ENCODE measurements around the gene MRPL3. TPM values are rescaled to one million over a fixed set of nuclear protein-coding genes. Genes with fewer than 3 reads are reported as not detected.
A peak's percentile ranks its signal among the peaks of the same experiment; 100 is the strongest.

The MRPL3 gene
- total RNA-seq (40.9 and 50.1 TPM in 2 replicates), polyA plus RNA-seq (18.5 and 20.8 TPM in 2 replicates), polyA minus RNA-seq (40.9 and 52.8 TPM in 2 replicates)
- total RNA-seq (2013) = 65.4 TPM

GRCh38 chr3:131502530-131503319, at the start of gene MRPL3:
TSS of gene MRPL3 (minus strand) at chr3:131502971. CDS start at chr3:131502821, 150 bp downstream.
- H3K9me3 ChIP-seq (ENCODE audit: control extremely low read depth in 1 of 3, control insufficient read depth in 2 of 3, insufficient read depth in 1 of 3, low read length in 2 of 3) = no peaks in the 10 kb centered on the region
- Mint-ChIP-seq H3K4me1 (peaks cover 36% of the 10 kb centered on the region), H3K27me3 (no peaks in the 10 kb centered on the region), H3K4me3 (peak within 1 kb of the TSS; percentile 97), H3K27ac (peak within 1 kb of the TSS; percentile 93), H3K9me3 (ENCODE audit: insufficient read depth) (no peaks in the 10 kb centered on the region)
- peak within 1 kb of the TSS; percentile 95 for H2AFZ ChIP-seq (ENCODE audit: insufficient read depth, low read depth, low read length, poor library complexity, severe bottlenecking)
- H3K9ac ChIP-seq (ENCODE audit: low read length) = peak within 1 kb of the TSS; percentile 92
- intact Hi-C loops (cut with micrococcal nuclease) = loop anchor here (1.0 to 5.0 kb wide), 6 partner anchors 121 to 1160 kb away; partner anchors contain the start of genes ASTE1, DNAJC13, NEK11 and NUDT16
- ChIA-PET POLR2A (no interaction called here), CTCF (no interaction called here)
- peak within 1 kb of the TSS; percentile 53 to 80 for H3K27ac ChIP-seq (ENCODE audit: low read length in 2 of 2)
- DNase-seq (peak; percentile 91), ATAC-seq (ENCODE audit: low read depth) (peak; percentile 90)
- TF ChIP-seq EZH2 (IDR thresholded peaks at IDR 0.05; ENCODE audit: borderline replicate concordance, insufficient read depth, low read depth, low read length, poor library complexity, severe bottlenecking) (no peak), CTCF (IDR thresholded peaks at IDR 0.05) (no peak)
- H3K27me3 ChIP-seq (replicated peaks in 1 of 4; ENCODE audit: control extremely low read depth in 1 of 4, control insufficient read depth in 3 of 4, insufficient read depth in 4 of 4, low read length in 3 of 4) = peaks cover 0 to 2% (median 0%) of the 10 kb centered on the region in 4 experiments
- H3K36me3 ChIP-seq (replicated peaks in 1 of 2; ENCODE audit: control extremely low read depth in 1 of 2, control insufficient read depth in 1 of 2, extremely low read depth in 1 of 2, insufficient read depth in 2 of 2, low read length in 1 of 2) = peaks cover 0 to 19% of the 10 kb centered on the region in 2 experiments
- H4K20me1 ChIP-seq (ENCODE audit: control insufficient read depth, insufficient read depth, low read length, poor library complexity, severe bottlenecking) = no peaks in the 10 kb centered on the region
- H3K4me1 ChIP-seq (ENCODE audit: control insufficient read depth in 2 of 2, insufficient read depth in 2 of 2, low read length in 2 of 2) = peaks cover 21 to 25% of the 10 kb centered on the region in 2 donors
- peaks cover 20% of the 10 kb centered on the region for H3K79me2 ChIP-seq (ENCODE audit: control insufficient read depth, insufficient read depth, low read length)
- H3K4me2 ChIP-seq (replicated peaks; ENCODE audit: low read depth, low read length, poor library complexity, severe bottlenecking) = peak within 1 kb of the TSS; percentile 84
- under 1% methylated on average over 42 of the region's 47 CpGs for WGBS (ENCODE audit: insufficient coverage)
- H3K4me3 ChIP-seq (ENCODE audit: control extremely low read depth in 1 of 5, extremely low read depth in 1 of 5, insufficient read depth in 1 of 5, low read depth in 2 of 5, low read length in 4 of 5) = peak within 1 kb of the TSS; percentile 72 to 97 (median 89)

GRCh38 chr3:131551761-131552160, 49.0 kb upstream of the MRPL3 start:
- POLR2A ChIA-PET = no interaction called here
- Histone ChIP-seq H3K79me2 (ENCODE audit: control insufficient read depth, insufficient read depth, low read length) (no peaks in the 10 kb centered on the region), H3K27ac (ENCODE audit: low read length in 2 of 2) (no peak overlapping the region), H3K4me2 (replicated peaks; ENCODE audit: low read depth, low read length, poor library complexity, severe bottlenecking) (no peak overlapping the region), H2AFZ (ENCODE audit: insufficient read depth, low read depth, low read length, poor library complexity, severe bottlenecking) (no peak overlapping the region), H3K9me3 (ENCODE audit: control extremely low read depth in 1 of 3, control insufficient read depth in 2 of 3, insufficient read depth in 1 of 3, low read length in 2 of 3) (no peaks in the 10 kb centered on the region), H3K36me3 (replicated peaks in 1 of 2; ENCODE audit: control extremely low read depth in 1 of 2, control insufficient read depth in 1 of 2, extremely low read depth in 1 of 2, insufficient read depth in 2 of 2, low read length in 1 of 2) (no peaks in the 10 kb centered on the region), H3K9ac (ENCODE audit: low read length) (no peak overlapping the region), H3K4me1 (ENCODE audit: control insufficient read depth in 2 of 2, insufficient read depth in 2 of 2, low read length in 2 of 2) (no peaks in the 10 kb centered on the region), H3K4me3 (ENCODE audit: control extremely low read depth in 1 of 5, extremely low read depth in 1 of 5, insufficient read depth in 1 of 5, low read depth in 2 of 5, low read length in 4 of 5) (no peak overlapping the region), H3K27me3 (replicated peaks in 1 of 4; ENCODE audit: control extremely low read depth in 1 of 4, control insufficient read depth in 3 of 4, insufficient read depth in 4 of 4, low read length in 3 of 4) (no peaks in the 10 kb centered on the region), H4K20me1 (ENCODE audit: control insufficient read depth, insufficient read depth, low read length, poor library complexity, severe bottlenecking) (no peaks in the 10 kb centered on the region)
- Mint-ChIP-seq H3K9me3 (ENCODE audit: insufficient read depth) (no peaks in the 10 kb centered on the region), H3K27me3 (peaks cover 24% of the 10 kb centered on the region), H3K4me1 (no peaks in the 10 kb centered on the region), H3K27ac (no peak overlapping the region), H3K4me3 (no peak overlapping the region)
- DNase-seq (no peak), ATAC-seq (ENCODE audit: low read depth) (no peak)
- intact Hi-C loops (cut with micrococcal nuclease) = no loop called here
- no peak for TF ChIP-seq CTCF (IDR thresholded peaks at IDR 0.05)
- TF ChIP-seq EZH2 (IDR thresholded peaks at IDR 0.05; ENCODE audit: borderline replicate concordance, insufficient read depth, low read depth, low read length, poor library complexity, severe bottlenecking) = no peak
- 86% methylated on average over 1 of the region's 4 CpGs for WGBS (ENCODE audit: insufficient coverage)
- CTCF ChIA-PET = no interaction called here
